ENCODE measurements around the gene FRMD1.

Gene FRMD1

GRCh38 chr6:168109171-168109570, 30.2 kb upstream of the FRMD1 start:
- no peak for DNase-seq (ENCODE audit: extremely low read depth, low read depth)
- TF ChIP-seq CTCF (IDR thresholded peaks at IDR 0.05; ENCODE audit: low read depth, low read length), result no peak

GRCh38 chr6:168107191-168107983, 28.4 kb upstream of the FRMD1 start:
- no peak for TF ChIP-seq CTCF (IDR thresholded peaks at IDR 0.05; ENCODE audit: low read depth, low read length)
- DNase-seq (ENCODE audit: extremely low read depth, low read depth), result no peak

GRCh38 chr6:168106633-168107005, 27.6 kb upstream of the FRMD1 start:
- TF ChIP-seq CTCF (IDR thresholded peaks at IDR 0.05; ENCODE audit: low read depth, low read length), result no peak

GRCh38 chr6:168105813-168106632, 27.0 kb upstream of the FRMD1 start:
- no peak for TF ChIP-seq CTCF (IDR thresholded peaks at IDR 0.05; ENCODE audit: low read depth, low read length)
- no peak for DNase-seq (ENCODE audit: extremely low read depth, low read depth)

More at GRCh38 chr6:168106633-168107005, 27.6 kb upstream of the FRMD1 start:
- DNase-seq (ENCODE audit: extremely low read depth, low read depth), result no peak

- no peak for DNase-seq (ENCODE audit: extremely low read depth, low read depth)
- TF ChIP-seq CTCF (IDR thresholded peaks at IDR 0.05; ENCODE audit: low read depth, low read length), result no peak
These were observed 25.6 kb upstream of the FRMD1 start for GRCh38 chr6:168104636-168105035.

- DNase-seq (ENCODE audit: extremely low read depth, low read depth), result no peak
- no peak for TF ChIP-seq CTCF (IDR thresholded peaks at IDR 0.05; ENCODE audit: low read depth, low read length)
These were observed 24.2 kb upstream of the FRMD1 start for GRCh38 chr6:168103050-168103830.

Measured in AG09319 (cell line).